GM21360 (cell line): Measurements from ENCODE around the gene SF1.
"Not testable (repeated sequence)": the region's sequence is repeated elsewhere in the genome, so short reads cannot be mapped to it uniquely, and the experiment has no call there.

Experiments
- ATAC-seq: cut with Tn5 transposase; IDR thresholded peaks from one replicate; pipeline ENCODE4 v1.9.1; 2021; ENCODE audit warnings: mild to moderate bottlenecking, moderate library complexity; ENCODE audit not compliant: unreplicated experiment

The SF1 gene, protein sequence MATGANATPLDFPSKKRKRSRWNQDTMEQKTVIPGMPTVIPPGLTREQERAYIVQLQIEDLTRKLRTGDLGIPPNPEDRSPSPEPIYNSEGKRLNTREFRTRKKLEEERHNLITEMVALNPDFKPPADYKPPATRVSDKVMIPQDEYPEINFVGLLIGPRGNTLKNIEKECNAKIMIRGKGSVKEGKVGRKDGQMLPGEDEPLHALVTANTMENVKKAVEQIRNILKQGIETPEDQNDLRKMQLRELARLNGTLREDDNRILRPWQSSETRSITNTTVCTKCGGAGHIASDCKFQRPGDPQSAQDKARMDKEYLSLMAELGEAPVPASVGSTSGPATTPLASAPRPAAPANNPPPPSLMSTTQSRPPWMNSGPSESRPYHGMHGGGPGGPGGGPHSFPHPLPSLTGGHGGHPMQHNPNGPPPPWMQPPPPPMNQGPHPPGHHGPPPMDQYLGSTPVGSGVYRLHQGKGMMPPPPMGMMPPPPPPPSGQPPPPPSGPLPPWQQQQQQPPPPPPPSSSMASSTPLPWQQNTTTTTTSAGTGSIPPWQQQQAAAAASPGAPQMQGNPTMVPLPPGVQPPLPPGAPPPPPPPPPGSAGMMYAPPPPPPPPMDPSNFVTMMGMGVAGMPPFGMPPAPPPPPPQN

DNA sequence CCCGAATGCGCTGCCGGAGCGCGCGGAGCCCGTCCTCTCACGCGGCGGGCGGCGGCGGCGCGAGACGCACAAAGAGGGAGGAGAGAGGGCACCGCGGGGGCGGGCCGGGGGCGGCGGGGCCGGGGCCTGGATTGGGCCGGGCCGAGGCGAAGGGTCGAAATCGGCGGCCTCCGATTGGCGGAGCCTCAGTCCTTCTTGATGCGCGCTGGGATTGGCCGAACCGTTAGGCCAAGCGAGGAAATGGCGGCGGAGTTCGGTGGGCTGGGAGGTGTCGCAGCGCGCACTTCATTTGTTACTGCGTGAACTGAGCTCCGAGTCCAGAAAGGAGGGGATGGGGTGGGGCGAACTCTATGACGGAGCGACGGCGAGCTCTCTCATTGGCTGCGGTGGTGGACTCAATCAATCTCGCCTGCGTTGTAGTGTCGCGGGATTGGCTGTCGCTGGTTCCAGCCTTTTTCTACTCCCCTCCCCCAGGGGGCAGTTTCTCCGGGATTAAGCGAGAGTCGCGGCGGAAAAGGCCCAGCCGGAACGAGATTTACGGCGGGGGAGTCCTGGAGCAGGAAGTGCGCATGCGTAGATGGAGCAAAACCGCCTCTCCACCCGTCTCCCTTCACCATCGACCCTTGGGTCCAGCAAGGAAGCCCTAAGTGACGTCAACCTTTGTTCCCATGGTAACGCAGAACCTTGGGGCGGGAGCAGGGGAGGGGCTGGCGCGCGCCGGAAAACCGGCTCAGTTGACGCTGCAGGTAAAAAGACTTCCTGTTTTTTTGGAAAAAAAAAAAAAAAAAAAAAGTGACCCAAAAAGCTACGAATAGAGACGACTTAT is at the start of gene SF1:
TSS of gene SF1 (minus strand) at position 70 of the 826 bp plus-strand sequence. CDS start 150 bp downstream, outside the sequence.
- peak; percentile 72 for ATAC-seq

DNA sequence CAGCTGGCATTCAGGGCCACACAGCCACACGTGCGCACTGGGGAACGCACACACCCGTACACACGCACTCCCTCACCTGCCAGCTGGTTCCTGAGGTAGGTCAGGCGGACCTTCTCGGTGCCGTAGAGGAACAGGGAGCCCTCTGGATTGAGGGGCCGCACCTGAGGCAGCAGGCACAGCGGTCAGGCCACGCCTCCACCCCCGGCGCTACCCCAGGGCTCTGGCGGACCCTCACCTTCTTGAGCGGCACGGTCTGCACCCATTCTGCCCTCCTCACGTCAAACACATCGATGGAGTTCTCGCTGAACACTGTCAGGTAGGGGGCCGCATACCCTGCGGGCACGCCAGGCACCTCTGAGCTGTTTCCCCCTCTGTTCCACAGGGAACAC is 49.1 kb upstream of the SF1 start:
- ATAC-seq, result no peak

DNA sequence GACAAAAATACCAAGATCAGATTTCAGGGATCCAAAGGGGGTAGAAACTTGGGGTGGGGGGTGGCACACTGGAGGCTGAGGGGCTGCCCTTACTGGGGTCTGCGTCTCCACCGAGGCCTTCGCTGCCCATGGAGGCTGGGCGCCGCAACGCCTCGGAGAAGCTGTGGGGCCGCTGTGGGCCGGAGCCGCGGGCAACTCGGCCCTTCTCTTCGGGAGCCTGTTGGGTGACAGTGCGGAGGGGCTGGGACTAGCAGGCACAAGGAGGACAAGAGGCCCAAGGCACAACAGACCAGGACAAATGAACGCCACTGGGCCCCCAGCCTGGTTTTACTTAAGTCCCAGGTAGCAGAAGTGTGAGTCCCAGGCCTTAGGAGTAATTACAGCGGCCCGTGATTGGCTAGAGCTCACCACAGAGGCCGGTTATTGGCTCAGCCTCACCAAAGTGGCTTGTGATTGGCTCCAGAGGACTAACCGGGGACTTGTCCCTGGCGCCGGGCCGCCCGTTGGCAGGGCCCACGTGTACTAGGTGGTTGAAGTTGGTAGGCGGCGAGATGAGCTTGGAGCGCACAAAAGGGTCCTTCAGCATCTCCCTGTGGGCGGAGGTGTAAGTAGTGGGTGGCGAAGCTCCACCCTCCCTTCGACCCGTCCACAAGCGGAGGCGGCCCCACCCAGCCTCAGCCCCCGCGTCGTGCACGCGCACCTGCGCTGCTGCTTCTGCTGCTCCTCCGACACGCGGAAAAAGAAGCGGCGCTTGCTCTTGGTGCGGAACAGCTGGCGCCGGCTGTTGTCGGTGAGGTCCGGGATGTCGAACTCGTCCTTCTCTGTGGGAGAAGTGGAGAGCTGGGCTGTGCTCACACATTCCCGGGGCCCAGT is 48.5 kb upstream of the SF1 start:
- no peak for ATAC-seq

DNA sequence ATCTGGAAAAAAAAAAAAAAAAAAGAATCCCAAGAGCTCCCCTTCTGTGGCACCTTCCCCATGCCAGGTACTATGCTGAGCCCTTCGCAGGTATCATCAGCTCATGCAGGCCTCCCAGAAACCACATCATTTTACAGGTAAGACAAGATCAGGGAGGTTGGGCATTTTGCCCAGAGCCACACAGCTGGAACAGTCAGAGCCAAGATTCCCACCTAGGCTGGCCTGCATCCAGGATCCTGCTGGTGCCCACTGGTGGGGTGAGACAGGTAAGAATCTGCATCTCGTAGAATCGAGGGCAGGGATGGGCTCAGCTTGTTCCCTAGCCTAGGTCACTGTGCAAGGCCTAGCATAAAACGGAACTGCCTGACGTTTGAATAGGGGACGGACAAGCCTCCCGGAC is 47.7 kb upstream of the SF1 start:
- no peak for ATAC-seq

DNA sequence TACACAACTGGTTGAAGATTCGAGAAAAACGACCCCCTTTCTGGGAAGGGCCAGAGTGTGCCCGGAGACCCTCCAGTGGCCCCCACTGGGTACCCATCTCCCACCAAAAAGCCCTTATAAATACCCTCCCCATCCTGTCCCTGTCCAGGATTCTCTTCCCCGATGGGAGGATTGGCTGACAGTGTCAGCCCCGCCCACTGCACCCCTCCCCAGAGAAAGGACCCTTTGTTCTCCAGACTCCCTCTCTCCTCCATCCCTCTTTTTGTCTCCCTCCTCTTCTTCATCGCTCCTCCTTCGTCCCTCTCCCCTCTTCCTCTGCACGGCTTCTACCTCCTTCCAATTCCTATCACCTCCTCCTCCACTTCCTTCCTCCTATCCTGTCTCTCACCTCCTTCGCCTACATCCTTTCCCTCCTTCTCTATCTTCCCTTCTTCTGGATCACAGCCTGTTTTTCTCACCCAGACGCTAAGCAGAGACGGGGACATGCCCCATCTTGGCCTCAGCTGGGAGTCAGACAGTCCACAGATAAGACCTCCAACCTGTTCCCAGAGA is 45.3 kb upstream of the SF1 start:
- ATAC-seq, result no peak

DNA sequence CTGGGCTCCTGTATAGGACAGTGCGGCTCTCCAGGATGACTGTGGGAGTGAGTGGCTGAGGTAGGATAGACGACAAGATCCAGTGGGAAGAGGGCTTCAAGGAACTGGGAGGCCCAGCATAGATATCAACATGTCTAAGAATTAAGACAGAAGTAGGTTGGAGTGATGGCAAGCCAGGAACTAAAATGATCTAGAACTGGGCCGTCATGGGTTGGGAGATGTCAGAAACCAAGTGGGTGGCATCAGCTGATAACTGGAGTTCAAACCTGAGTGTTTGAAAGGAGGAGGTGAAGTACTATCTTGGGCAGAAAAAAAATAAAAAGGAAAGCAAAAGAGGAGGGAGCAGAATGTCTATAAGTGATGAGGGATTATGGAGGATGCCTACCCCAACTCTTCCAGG is 39.1 kb upstream of the SF1 start:
- ATAC-seq, result no peak

DNA sequence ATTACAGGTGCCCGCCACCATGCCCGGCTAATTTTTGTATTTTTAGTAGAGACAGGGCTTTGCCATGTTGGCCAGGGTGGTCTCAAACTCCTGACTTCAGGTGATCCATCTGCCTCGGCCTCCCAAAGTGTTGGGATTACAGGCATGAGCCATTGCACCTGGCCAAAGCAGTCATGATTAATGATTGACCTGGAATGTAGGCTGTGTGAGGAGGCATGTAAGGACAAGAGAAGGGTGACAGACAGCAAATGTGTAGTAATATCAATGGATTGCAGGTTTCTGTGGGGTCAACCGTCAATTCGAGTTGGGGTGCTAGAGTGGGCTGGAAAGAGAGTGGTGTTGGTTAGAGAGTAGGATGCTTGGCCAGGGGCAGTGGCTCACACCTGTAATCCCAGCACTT is 37.1 kb upstream of the SF1 start:
- not testable (repeated sequence) for ATAC-seq

DNA sequence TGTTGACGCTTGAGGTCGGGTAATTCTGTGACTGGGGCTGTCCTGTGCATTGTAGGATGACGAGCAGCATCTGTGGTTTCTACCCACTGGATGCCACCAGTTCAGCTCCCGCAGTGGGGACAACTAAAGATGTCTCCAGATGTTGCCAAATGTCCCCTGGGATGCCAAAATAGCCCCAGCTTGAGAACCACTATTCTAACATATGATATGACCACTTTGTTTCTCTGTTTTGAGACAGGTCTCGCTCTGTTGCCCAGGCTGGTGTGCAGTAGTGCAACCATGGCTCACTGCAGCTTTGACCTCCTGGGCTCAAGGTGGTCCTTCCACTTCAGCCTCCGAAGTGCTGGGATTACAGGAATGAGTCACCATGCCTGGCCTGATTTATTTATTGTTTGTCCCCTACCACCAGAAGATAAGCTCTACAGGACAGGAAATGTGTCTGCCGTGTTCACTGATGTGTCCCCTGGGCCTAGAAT is 36.4 kb upstream of the SF1 start:
- ATAC-seq, result peak; percentile 42

DNA sequence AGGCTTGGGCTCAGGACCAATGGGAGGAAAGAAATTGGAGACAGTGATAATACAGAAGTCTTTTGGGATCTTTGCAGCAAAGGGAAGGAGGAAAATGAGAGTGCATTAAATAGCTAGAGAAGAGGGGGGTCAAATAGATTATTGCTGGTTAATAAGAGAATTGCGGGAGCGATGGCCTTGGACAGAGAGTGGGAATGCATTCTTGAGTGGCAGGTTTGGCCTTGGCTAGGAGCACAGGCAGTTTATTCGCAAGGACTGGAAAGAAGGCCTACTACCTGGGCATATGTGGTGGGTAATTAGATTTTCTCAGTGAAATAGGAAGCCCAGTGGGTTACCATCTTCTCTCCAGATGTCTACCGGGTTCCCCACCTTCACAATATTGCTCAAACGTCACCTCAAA is 35.5 kb upstream of the SF1 start:
- no peak for ATAC-seq

DNA sequence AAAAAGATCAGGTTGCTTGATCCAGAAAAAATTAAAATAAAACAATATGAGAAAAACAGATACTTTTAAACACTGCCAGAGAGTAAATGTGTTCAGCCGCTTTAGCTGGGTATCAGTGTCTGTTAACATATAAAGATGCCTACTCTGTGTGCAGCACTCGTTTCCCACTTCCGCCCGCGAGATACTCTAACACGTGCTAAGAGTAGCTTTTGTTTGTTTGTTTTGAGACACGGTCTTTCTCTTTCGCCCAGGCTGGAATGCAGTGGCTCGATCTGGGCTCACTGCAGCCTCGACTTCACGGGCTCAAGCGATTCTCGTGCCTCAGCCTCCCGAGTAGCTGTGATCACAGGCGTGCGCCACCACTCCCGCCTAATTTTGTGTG is 32.5 kb upstream of the SF1 start:
- no peak for ATAC-seq

DNA sequence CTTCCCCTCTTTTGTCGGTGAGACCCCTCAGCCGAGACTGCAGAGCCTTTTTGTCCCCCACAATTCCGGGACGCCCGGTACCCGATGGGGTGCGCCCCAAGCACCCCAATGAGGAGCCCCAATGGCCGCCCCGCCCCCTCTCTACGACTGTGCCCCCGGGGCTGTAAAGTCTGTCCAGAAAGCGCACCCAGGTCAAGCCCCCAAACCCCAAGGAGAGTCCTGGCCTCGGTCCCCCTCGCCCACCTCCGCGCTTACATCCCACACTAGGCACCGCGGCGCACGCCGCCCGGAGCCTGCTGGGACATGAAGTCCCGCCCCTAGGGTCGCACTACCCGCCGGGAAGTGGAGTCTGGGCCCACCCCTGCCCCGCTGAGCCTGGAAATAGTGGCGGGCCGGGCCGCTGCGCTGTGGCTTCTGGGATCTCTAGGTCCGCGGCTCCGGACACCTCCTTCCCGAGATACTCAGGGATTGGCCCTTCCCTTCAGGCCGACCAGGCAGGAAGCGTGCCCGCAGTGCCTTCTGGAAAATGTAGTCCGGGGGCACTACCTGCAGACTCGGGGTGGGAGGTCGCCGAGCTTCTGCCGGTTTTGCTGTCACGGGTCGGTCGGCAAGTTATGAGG is 32.0 kb upstream of the SF1 start, which contains the start of gene MEN1:
TSS of gene MEN1 (minus strand) at position 281 of the 620 bp plus-strand sequence. CDS start 442 bp downstream, outside the sequence.
- ATAC-seq, result peak; percentile 52

DNA sequence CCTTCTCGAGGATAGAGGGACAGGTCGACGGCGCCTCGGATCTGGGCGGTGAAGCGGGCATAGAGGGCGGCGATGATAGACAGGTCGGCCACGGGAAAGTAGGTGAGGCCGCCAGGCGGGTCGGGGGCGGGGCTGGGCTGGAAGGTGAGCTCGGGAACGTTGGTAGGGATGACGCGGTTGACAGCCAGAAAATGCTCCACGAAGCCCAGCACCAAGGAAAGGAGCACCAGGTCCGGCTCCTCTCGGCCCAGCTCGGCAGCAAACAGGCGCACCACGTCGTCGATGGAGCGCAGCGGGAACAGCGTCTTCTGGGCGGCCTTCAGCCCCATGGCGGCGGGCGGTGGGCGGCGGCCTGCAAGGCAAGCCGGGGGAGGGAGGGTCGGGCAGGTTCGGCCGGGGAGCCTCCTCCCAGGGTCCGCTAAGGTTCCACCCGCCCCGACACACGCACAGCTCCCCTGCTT is 31.5 kb upstream of the SF1 start:
- peak; percentile 8 for ATAC-seq

DNA sequence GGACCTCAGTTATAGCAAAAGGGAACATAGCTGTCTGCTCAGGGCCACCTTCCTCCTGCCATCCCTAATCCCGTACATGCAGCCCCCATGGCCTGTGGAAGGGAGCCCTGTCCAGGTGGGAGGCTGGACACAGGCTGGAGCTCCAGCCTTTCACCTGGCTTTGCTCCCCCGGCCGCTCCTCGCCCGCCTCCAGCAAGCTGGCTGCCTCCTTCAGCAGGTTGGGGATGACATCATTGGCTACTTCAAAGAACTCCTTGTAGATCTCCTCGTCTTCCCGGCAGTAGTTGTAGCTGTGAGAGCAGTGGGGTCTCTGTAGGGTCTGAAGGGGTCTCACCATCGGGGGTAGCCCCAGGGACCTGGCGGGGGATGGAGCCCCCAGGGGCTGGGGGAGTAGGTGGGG is 27.1 kb upstream of the SF1 start:
- ATAC-seq, result no peak

DNA sequence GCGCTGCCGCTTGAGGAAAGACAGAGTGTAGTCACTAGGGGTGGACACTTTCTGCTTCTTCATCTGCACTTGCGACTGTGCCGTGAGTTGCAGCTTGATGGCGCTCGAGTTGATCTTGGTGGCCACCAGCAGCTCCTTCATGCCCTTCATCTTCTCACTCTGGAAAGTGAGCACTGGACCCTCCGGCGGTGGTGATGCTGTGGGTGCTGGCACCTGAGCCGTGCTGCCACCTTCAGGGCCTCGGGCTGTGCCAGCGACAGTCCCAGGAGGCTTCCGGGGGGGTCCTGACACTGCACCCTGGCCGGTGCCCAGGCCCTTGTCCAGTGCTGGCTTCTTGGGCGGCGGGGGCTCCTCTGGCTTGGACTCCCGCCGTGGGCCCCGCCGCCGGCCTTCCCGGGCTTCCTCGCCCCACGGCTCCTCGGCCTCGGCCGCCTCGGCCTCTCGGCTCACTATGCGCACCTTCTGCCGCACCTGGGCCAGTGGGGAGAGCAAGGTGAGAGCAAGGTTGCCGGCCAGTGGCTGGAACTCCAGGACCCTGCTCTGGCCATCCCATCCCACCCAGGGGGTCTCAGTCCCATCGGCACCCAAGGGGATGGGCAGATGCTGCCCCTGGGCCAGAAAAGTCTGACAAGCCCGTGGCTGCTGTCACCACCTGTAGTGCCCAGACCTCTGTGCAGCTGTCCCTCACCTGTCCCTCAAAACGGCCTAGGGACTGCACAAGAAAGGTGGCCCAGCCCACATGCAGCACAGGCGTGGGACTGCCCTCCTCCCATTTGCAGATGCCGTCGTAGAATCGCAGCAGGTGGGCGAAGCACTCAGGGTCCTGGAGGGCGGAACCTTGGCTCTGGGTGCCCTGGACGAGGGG is 26.2 kb upstream of the SF1 start:
- ATAC-seq, result no peak

DNA sequence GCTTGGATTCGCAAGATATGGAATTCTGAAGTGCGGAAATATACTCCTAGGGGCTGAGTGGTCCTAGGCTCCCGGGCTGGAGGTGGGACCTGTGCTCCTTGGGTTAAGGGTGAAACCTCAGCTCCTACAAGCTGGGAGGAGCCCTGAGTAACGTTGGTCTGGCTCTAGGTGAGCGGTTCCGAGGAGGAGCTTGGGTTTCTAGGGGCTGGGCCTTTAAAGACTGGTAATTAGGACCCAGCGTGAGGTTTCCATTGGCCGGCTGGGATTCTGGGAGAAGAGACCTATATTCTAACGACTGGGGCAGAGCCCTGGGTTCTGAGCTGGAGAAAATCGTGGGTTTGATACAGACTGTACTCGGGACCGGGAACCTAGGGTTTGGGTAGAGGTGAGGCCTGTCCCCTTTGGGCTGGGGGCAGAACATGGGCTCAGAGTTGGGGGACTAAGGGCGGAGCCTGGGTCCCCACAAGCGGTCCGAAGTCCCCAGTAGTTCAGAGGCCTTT is 25.6 kb upstream of the SF1 start:
- ATAC-seq, result no peak

DNA sequence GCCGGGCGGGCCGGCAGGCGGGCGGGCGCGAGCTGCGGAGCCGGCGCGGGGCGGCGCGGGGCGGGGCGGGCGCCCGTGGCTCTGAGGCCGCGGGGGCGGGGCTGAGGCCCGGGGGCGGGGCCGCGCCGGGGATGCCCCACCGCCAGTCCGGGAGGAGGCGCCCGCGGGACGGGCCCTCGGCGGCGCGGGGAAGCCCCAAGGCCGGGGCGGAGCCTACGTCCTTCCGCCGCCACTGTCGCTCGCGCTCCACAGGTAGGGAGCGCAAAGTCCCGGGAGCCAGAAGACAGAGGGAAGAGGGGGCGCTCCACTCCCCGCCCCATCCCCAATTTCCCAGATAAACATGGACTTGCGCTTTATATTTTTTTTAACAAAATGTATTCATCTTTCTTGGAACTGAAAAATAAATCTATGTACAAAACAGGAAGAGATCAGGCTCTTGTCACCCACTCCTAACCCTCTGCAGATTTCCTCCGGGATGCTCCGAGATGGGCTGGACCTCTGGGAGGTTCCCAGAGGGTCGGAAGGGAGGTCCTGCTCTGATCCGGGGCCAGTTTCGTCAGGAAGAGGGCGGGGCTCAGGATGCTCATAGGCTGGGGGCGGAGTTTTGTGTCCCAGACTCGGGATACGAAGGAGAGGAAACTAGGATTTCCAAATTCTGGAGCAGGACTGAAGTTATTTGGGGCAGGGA is 25.0 kb upstream of the SF1 start, which contains the start of gene MAP4K2:
TSS of gene MAP4K2 (minus strand) at position 57 of the 688 bp plus-strand sequence. CDS start 65 bp downstream, outside the sequence.
- peak; percentile 75 for ATAC-seq

DNA sequence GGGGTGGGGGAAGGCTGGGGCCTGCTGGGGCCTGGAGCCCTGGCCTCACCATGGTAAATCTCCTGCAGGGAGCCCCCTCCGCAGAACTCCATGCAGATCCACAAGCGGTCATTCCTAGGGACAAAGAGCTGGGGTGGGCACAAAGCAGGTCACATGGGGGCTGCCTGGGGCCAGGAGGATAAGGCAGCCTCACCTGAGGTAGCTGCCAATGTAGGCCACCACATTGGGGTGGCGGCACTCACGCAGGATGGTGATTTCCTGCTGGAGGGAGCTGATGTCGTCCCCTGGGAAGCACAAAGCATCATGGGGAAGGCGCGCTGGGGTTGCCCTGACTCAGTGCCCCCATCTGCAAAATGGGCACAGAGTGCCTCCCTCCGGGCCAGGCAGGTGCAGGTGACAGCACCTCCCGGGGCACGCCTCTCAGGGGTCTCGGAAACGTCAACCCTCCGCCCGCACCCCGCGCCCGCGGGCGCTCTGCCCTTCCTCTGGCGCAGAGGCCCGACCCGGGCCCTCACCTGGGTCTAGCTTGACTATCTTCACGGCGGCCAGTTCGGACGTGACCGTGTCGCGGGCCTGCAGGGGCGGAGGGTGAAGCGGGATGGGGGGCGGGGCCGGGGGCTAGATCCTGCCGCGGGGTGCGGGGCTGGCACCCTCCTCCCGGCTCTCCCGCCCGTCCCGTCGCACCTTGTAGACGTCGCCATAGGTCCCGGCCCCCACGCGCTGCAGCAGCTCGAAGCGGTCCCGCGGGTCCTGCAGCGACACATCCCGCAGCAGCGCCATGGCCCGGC is 24.2 kb upstream of the SF1 start:
- peak; percentile 22 for ATAC-seq
